Measurements from ENCODE around the gene ACCSL.

ACCSL gene

DNA sequence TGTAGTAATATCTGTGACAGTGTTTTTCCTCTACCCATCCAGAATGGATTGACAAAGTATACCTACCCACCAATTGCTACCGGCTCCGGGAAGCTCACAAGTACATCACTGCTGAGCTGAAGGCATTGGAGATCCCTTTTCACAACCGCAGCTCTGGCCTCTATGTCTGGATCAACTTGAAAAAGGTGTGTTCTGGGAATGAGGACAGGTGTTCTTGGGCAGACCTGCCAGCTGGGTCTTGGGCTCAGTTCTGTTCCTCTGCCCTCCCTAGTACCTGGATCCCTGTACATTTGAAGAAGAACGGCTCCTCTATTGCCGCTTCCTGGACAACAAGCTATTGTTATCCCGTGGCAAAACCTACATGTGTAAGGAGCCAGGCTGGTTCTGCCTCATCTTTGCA, 10.5 kb downstream of the ACCSL start:
- Histone ChIP-seq H3K27me3 (ENCODE audit: control insufficient read depth in 1 of 2, insufficient read depth in 2 of 2, low read length in 2 of 2) (no peaks in the 10 kb centered on the region), H3K9ac (ENCODE audit: low read length in 2 of 2) (no peak overlapping the region), H3K4me3 (ENCODE audit: low read length in 2 of 2) (no peak overlapping the region), H3K27ac (ENCODE audit: low read length) (no peak overlapping the region), H3K9me3 (ENCODE audit: control insufficient read depth in 2 of 2, low read length in 2 of 2) (no peaks in the 10 kb centered on the region), H3K4me1 (ENCODE audit: control insufficient read depth, insufficient read depth, low read length) (no peaks in the 10 kb centered on the region), H3K36me3 (ENCODE audit: control insufficient read depth in 2 of 2, insufficient read depth in 2 of 2, low read length in 2 of 2) (no peaks in the 10 kb centered on the region)

DNA sequence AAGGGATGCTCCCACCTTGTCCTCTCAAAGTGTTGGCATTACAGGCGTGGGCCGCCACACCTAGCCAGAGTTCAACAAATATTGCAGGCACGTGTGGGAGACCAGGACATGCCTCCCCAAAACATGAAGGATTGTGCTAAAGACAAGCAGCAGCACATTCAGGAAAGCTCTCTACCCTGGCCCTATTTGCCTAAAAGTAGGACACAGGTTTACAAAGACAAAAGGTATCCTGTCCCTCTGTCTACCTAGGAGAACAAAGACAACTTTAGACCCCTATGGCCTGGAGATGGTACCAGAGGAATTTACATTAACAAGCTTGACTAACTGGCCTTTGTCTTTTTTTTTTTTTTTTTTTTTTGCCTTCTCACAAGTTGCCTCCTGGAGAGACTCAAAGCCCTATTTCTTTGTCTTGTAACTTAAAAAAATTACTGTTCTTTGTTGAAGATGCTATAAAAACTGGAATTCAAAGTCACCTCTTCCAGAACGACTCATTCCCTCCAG, 17.4 kb downstream of the ACCSL start:
- no peaks in the 10 kb centered on the region for H3K9me3 ChIP-seq (ENCODE audit: control insufficient read depth in 2 of 2, low read length in 2 of 2)
- H3K36me3 ChIP-seq (ENCODE audit: control insufficient read depth in 2 of 2, insufficient read depth in 2 of 2, low read length in 2 of 2): peaks cover 0 to 4% of the 10 kb centered on the region in 2 donors
- H3K9ac ChIP-seq (ENCODE audit: low read length in 2 of 2): peak overlapping the region; percentile 85 to 90
- no peaks in the 10 kb centered on the region for H3K27me3 ChIP-seq (ENCODE audit: control insufficient read depth in 1 of 2, insufficient read depth in 2 of 2, low read length in 2 of 2)
- H3K27ac ChIP-seq (ENCODE audit: low read length): peak overlapping the region; percentile 92
- peak overlapping the region in 1 of 2 donors; percentile 86 for H3K4me3 ChIP-seq (ENCODE audit: low read length in 2 of 2)
- H3K4me1 ChIP-seq (ENCODE audit: control insufficient read depth, insufficient read depth, low read length): peaks cover 20% of the 10 kb centered on the region

DNA sequence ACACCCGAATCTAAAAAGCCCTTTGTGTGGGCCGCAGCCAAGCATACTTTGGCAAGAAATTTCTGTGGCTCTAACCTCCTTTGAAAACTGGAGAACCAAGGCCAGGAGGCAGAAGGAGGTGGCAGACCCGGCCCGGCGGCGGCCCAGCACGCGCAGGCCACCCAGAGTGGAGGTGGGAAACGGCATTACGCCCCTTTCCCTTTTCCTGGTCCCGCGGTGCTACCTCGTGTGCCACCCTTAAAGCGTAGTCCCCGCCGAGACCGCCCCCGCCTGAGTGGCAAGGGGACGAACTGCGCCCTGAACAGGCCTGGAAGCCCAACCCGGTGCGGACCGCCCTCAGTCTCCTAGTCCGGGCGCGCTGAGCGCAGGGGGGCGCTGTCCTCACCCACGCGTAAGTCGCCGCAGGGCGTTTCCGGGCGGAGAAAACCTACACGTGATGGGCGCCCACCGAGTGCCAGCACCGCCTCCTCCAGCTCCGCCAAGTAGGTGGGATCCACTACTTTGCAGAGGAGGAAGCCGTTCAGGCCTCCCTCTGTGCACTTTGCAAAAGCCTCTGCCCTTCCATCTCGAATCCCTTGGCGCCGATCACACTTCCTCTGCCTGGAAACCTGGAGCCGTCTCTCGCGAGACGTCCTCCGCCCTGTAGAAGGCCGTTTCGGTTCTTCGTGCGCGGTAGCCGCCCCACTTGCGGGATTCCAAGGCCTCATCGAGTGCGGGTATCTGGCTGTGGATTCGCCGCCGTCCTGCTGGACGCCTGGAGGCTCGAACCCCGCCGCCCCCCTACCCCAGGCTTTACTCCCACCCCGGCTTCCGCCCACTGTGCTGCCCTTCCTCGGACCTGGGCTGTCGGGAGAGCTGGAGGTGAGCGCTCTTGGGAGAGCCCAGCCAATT, 18.3 kb downstream of the ACCSL start, which contains the start of gene ACCS:
Gene ACCS, plus strand, starts transcription at position 430 of the 891 bp plus-strand sequence. CDS start 1,358 bp downstream, outside the sequence.
- H3K9me3 ChIP-seq (ENCODE audit: control insufficient read depth in 2 of 2, low read length in 2 of 2): no peaks in the 10 kb centered on the region
- peak within 1 kb of the TSS; percentile 92 for H3K27ac ChIP-seq (ENCODE audit: low read length)
- H3K36me3 ChIP-seq (ENCODE audit: control insufficient read depth in 2 of 2, insufficient read depth in 2 of 2, low read length in 2 of 2): peaks cover 0 to 8% of the 10 kb centered on the region in 2 donors
- H3K27me3 ChIP-seq (ENCODE audit: control insufficient read depth in 1 of 2, insufficient read depth in 2 of 2, low read length in 2 of 2): no peaks in the 10 kb centered on the region
- H3K4me1 ChIP-seq (ENCODE audit: control insufficient read depth, insufficient read depth, low read length): peaks cover 20% of the 10 kb centered on the region
- peak within 1 kb of the TSS; percentile 86 to 89 for H3K4me3 ChIP-seq (ENCODE audit: low read length in 2 of 2)
- peak within 1 kb of the TSS; percentile 85 to 90 for H3K9ac ChIP-seq (ENCODE audit: low read length in 2 of 2)

DNA sequence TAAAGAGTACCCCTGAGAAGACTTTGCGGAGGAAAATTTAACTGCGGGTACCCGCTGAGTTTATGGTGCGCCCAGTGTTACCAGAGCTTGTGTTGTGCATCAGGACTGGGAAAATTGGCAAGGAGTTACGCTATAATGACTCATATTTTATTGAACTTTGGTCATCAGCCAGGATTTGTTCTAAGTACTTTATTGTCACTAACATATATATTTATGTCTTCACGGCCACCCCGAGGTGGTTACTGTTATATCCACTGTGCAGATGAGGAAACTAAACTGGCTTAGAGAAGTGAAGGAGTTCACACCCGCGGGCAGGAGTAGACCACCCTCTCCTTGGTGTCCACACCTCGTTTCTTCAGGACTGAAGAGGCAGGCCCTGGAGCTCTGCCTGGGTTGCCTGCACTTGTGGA, 19.0 kb downstream of the ACCSL start:
- Histone ChIP-seq H3K4me1 (ENCODE audit: control insufficient read depth, insufficient read depth, low read length) (peaks cover 20% of the 10 kb centered on the region), H3K27me3 (ENCODE audit: control insufficient read depth in 1 of 2, insufficient read depth in 2 of 2, low read length in 2 of 2) (no peaks in the 10 kb centered on the region), H3K9me3 (ENCODE audit: control insufficient read depth in 2 of 2, low read length in 2 of 2) (no peaks in the 10 kb centered on the region), H3K36me3 (ENCODE audit: control insufficient read depth in 2 of 2, insufficient read depth in 2 of 2, low read length in 2 of 2) (peaks cover 0 to 9% of the 10 kb centered on the region in 2 donors), H3K4me3 (ENCODE audit: low read length in 2 of 2) (peak overlapping the region; percentile 86 to 89), H3K27ac (ENCODE audit: low read length) (peak overlapping the region; percentile 92), H3K9ac (ENCODE audit: low read length in 2 of 2) (peak overlapping the region; percentile 85 to 90)

DNA sequence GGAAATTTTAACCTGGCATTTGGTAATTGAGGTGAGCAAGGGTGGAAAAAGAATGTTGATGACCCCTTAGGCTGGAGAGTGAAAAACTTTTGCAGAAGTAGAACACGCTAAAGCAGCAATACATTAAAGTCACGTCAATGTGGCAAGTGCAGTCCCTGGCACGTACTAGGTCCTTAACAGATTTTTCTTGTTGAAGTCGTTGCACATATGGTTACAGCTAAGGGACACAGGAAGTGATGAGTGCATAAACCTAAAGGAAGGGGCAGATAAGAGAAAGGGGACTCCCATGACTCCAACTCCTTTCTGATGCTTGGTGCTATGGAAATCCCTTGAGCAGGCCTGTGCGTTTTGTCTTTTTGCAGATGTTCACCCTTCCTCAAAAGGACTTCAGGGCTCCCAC, 19.5 kb downstream of the ACCSL start:
- no peaks in the 10 kb centered on the region for H3K27me3 ChIP-seq (ENCODE audit: control insufficient read depth in 1 of 2, insufficient read depth in 2 of 2, low read length in 2 of 2)
- peaks cover 20% of the 10 kb centered on the region for H3K4me1 ChIP-seq (ENCODE audit: control insufficient read depth, insufficient read depth, low read length)
- H3K27ac ChIP-seq (ENCODE audit: low read length): peak overlapping the region; percentile 92
- peak overlapping the region; percentile 86 to 89 for H3K4me3 ChIP-seq (ENCODE audit: low read length in 2 of 2)
- H3K36me3 ChIP-seq (ENCODE audit: control insufficient read depth in 2 of 2, insufficient read depth in 2 of 2, low read length in 2 of 2): peaks cover 0 to 9% of the 10 kb centered on the region in 2 donors
- H3K9me3 ChIP-seq (ENCODE audit: control insufficient read depth in 2 of 2, low read length in 2 of 2): no peaks in the 10 kb centered on the region
- H3K9ac ChIP-seq (ENCODE audit: low read length in 2 of 2): no peak overlapping the region

DNA sequence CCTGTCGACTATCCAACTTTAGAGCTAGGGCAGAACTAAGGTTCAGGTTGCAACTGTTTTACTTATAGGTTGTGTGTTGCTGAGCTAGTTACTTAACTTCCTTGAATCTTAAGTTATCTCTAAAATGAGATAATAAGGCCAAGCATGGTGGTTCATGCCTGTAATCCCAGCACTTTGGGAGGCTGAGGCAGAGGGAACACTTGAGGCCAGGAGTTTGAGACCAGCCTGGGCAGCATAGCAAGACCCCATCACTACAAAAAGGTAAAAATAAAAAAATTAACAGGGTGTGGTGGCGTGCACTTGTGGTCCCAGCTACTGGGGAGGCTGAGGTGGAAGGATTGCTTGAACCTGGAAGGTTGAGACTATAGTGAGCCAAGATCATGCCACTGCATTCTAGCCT, 20.4 kb downstream of the ACCSL start:
- Histone ChIP-seq H3K4me1 (ENCODE audit: control insufficient read depth, insufficient read depth, low read length) (peaks cover 20% of the 10 kb centered on the region), H3K36me3 (ENCODE audit: control insufficient read depth in 2 of 2, insufficient read depth in 2 of 2, low read length in 2 of 2) (peaks cover 2 to 13% of the 10 kb centered on the region in 2 donors), H3K27ac (ENCODE audit: low read length) (no peak overlapping the region), H3K4me3 (ENCODE audit: low read length in 2 of 2) (no peak overlapping the region), H3K9ac (ENCODE audit: low read length in 2 of 2) (no peak overlapping the region), H3K9me3 (ENCODE audit: control insufficient read depth in 2 of 2, low read length in 2 of 2) (no peaks in the 10 kb centered on the region), H3K27me3 (ENCODE audit: control insufficient read depth in 1 of 2, insufficient read depth in 2 of 2, low read length in 2 of 2) (no peaks in the 10 kb centered on the region)

DNA sequence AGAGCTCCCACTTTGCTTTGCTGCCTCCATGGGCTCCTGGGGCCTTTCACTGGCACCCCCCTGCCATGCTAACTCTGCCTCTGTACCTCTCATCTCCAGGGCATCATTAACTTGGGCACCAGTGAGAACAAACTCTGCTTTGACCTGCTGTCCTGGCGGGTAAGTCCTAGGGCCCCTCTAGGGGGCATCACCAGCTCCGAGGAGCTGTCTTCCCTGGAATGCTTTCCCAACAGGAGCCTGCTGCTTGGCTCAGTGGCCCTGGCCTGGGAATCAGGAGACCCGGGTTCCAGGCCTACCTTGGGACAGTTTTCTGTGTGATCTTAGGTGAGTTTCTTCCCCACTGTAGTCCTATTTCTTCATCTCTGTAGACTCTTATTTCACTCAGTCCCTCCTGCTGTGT, 23.4 kb downstream of the ACCSL start:
- peaks cover 15% of the 10 kb centered on the region for H3K4me1 ChIP-seq (ENCODE audit: control insufficient read depth, insufficient read depth, low read length)
- no peaks in the 10 kb centered on the region for H3K9me3 ChIP-seq (ENCODE audit: control insufficient read depth in 2 of 2, low read length in 2 of 2)
- H3K27ac ChIP-seq (ENCODE audit: low read length): no peak overlapping the region
- H3K9ac ChIP-seq (ENCODE audit: low read length in 2 of 2): no peak overlapping the region
- H3K27me3 ChIP-seq (ENCODE audit: control insufficient read depth in 1 of 2, insufficient read depth in 2 of 2, low read length in 2 of 2): no peaks in the 10 kb centered on the region
- peaks cover 13 to 29% of the 10 kb centered on the region in 2 donors for H3K36me3 ChIP-seq (ENCODE audit: control insufficient read depth in 2 of 2, insufficient read depth in 2 of 2, low read length in 2 of 2)
- no peak overlapping the region for H3K4me3 ChIP-seq (ENCODE audit: low read length in 2 of 2)

DNA sequence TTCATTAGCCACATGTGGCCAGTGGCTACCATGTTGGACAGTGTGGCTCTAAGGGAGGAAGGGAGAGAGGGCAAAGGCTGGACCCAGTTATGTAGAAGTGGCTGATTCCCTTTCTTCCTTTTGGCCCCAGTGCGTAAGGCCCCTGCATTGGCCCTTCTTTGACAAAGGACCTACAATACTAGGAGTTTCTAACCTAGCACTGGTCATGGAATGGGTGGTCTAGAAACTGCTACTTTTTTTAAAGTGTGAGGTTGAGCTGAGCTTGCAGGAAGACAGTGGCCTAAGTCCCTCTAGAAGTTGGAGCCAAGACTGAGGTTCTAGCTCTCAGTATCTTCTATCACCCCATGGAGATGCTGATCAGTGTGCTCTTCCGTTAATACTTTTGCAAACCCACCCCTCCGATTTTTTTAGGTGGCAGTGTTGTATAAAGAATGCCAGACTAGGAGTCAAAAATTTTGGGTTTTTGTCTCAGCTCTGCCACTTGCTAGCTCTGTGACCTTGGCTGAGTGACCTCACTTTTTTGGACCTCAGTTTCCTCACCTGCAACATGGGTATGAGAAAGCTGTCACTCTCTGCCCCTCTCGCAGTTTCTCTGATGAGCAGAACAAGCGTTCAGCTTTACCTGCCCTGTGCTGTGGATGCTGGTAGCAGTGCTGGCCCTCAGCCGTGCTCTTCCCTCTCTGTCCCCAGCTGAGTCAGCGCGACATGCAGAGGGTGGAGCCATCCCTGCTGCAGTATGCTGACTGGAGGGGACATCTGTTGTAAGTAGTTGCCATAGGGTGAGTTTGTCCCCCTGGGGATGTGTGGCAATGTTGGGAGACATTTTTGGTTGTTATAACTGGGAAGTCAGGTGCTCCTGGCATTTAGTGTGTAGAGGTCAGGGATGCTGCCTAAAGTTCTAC, 25.2 kb downstream of the ACCSL start:
- Histone ChIP-seq H3K4me3 (ENCODE audit: low read length in 2 of 2) (no peak overlapping the region), H3K9ac (ENCODE audit: low read length in 2 of 2) (no peak overlapping the region), H3K27me3 (ENCODE audit: control insufficient read depth in 1 of 2, insufficient read depth in 2 of 2, low read length in 2 of 2) (no peaks in the 10 kb centered on the region), H3K27ac (ENCODE audit: low read length) (no peak overlapping the region), H3K4me1 (ENCODE audit: control insufficient read depth, insufficient read depth, low read length) (no peaks in the 10 kb centered on the region), H3K9me3 (ENCODE audit: control insufficient read depth in 2 of 2, low read length in 2 of 2) (no peaks in the 10 kb centered on the region), H3K36me3 (ENCODE audit: control insufficient read depth in 2 of 2, insufficient read depth in 2 of 2, low read length in 2 of 2) (peaks cover 13 to 36% of the 10 kb centered on the region in 2 donors)

DNA sequence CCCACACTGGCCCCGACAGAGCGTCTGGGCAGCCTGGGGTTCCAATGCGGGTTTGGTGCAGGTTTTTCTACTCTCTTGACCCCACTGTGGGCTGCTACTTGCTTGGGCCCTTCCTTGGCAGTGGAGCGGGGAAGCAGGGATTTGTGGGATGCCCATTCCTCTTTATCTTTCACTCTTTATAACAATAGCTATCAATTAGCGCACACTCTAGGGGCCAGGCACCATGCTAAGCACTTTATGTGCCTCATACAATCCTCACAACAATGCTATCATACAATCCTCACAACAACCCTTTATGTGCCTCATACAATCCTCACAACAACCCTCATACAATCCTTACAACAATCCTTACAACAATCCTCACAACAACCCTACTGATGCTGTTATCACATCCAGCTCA, 31.0 kb downstream of the ACCSL start:
- no peak overlapping the region for H3K9ac ChIP-seq (ENCODE audit: low read length in 2 of 2)
- no peak overlapping the region for H3K4me3 ChIP-seq (ENCODE audit: low read length in 2 of 2)
- H3K36me3 ChIP-seq (ENCODE audit: control insufficient read depth in 2 of 2, insufficient read depth in 2 of 2, low read length in 2 of 2): peaks cover 9 to 43% of the 10 kb centered on the region in 2 donors
- H3K9me3 ChIP-seq (ENCODE audit: control insufficient read depth in 2 of 2, low read length in 2 of 2): no peaks in the 10 kb centered on the region
- no peak overlapping the region for H3K27ac ChIP-seq (ENCODE audit: low read length)
- no peaks in the 10 kb centered on the region for H3K4me1 ChIP-seq (ENCODE audit: control insufficient read depth, insufficient read depth, low read length)
- no peaks in the 10 kb centered on the region for H3K27me3 ChIP-seq (ENCODE audit: control insufficient read depth in 1 of 2, insufficient read depth in 2 of 2, low read length in 2 of 2)

DNA sequence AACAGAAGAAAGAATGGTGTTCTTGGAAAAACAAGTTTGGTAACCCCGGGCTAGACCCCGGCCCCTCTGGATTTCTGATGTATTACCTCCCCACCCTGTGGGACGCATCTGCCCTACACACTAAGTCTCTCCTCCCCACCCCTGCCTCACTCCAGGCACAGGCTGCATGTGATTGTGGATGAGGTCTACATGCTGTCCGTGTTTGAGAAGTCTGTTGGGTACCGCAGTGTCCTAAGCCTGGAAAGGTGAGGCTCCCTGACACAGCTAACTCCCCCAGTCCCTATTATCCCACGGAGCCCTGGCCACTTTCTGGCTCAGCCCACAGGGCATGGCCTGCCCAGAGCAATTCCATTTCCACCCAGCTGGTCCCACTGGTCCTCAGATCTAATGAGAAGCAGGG, 31.6 kb downstream of the ACCSL start:
- Histone ChIP-seq H3K9me3 (ENCODE audit: control insufficient read depth in 2 of 2, low read length in 2 of 2) (no peaks in the 10 kb centered on the region), H3K4me3 (ENCODE audit: low read length in 2 of 2) (no peak overlapping the region), H3K4me1 (ENCODE audit: control insufficient read depth, insufficient read depth, low read length) (no peaks in the 10 kb centered on the region), H3K27me3 (ENCODE audit: control insufficient read depth in 1 of 2, insufficient read depth in 2 of 2, low read length in 2 of 2) (no peaks in the 10 kb centered on the region), H3K36me3 (ENCODE audit: control insufficient read depth in 2 of 2, insufficient read depth in 2 of 2, low read length in 2 of 2) (peaks cover 9 to 43% of the 10 kb centered on the region in 2 donors), H3K9ac (ENCODE audit: low read length in 2 of 2) (no peak overlapping the region), H3K27ac (ENCODE audit: low read length) (no peak overlapping the region)

Data from stomach smooth muscle (tissue), 2 donors.